WI38 (cell line): ENCODE measurements around the gene QRICH2.
"Not testable (repeated sequence)": the region's sequence is repeated elsewhere in the genome, so short reads cannot be mapped to it uniquely, and the experiment has no call there.

Experiments
- H3K4me3 ChIP-seq: 2 replicates; pipeline ENCODE4 v1.5.1; 2011; ENCODE audit warnings: low read depth, mild to moderate bottlenecking, control low read depth, low read length
- TF ChIP-seq, protein P1 (sequence below): IDR thresholded peaks from 2 replicates; pipeline ENCODE4 v1.5.1; 2012; ENCODE audit warnings: low read depth, mild to moderate bottlenecking, control low read depth, low read length

The QRICH2 gene

DNA sequence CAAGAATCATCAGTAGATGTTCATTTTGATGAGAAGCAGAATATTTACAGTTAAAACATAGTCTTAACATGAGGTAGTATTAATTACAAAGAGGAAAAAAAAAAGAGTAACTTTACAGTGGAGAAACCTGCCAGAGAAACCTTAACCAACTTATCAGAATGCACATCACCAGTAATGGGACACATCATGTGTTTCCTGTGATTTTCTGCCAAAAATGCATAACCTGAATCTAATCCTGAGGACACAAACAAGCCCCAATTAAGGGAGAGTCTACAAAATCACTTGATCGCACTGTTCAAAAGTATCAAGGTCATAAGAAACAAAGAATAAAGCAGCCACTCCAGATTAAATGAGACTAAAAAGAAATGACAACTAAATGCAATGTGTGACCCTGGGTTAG, 18.2 kb upstream of the QRICH2 start:
- TF ChIP-seq, protein P1, sequence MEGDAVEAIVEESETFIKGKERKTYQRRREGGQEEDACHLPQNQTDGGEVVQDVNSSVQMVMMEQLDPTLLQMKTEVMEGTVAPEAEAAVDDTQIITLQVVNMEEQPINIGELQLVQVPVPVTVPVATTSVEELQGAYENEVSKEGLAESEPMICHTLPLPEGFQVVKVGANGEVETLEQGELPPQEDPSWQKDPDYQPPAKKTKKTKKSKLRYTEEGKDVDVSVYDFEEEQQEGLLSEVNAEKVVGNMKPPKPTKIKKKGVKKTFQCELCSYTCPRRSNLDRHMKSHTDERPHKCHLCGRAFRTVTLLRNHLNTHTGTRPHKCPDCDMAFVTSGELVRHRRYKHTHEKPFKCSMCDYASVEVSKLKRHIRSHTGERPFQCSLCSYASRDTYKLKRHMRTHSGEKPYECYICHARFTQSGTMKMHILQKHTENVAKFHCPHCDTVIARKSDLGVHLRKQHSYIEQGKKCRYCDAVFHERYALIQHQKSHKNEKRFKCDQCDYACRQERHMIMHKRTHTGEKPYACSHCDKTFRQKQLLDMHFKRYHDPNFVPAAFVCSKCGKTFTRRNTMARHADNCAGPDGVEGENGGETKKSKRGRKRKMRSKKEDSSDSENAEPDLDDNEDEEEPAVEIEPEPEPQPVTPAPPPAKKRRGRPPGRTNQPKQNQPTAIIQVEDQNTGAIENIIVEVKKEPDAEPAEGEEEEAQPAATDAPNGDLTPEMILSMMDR: no peak
- no peak overlapping the region for H3K4me3 ChIP-seq

DNA sequence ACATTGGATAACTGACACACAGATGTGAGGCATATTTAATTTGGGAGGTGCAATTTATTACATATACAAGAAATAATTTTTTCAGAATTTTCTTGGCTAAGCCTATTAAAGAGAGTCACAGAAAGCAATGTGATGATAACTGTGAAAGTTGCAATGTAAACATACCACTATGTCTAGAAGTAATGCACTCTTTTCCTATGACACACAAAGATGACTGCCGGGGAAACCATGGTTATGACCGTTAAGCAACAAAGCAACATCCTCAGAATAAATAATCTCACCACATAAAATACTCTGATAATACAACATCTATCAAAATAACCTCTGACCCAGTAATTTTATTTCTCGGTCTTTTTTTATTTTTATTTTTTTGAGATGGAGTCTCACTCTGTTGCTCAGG, 10.5 kb upstream of the QRICH2 start:
- no peak overlapping the region for H3K4me3 ChIP-seq
- TF ChIP-seq, protein P1: no peak

- TF ChIP-seq, protein P1: no peak
- no peak overlapping the region for H3K4me3 ChIP-seq
Observed at GRCh38 chr17:76317535-76317934, 9.5 kb upstream of the QRICH2 start.

- no peak overlapping the region for H3K4me3 ChIP-seq
- TF ChIP-seq, protein P1: no peak
Observed at GRCh38 chr17:76314392-76315227, 6.5 kb upstream of the QRICH2 start.

DNA sequence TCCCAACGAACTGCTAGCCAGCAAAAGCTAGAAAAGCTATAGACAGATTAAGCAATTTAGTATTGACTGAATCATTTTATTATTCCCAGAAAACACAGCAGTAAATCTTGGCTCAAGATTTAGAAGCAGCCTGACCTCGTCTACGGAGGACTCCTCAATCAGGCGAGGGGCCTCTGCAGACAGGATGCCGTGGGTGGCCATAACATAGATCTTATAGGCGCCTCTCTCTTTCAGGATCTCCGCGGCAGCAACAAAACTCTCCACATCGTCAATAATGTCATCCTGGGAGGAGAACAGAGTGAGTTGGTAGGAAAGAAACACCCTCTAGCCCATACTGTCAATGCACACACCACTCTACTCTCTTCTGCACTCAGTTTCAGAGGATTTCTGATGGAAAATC, 4.7 kb upstream of the QRICH2 start:
- TF ChIP-seq, protein P1: no peak
- no peak overlapping the region for H3K4me3 ChIP-seq

GRCh38 chr17:76309461-76309860, 1.4 kb upstream of the QRICH2 start:
- no peak overlapping the region for H3K4me3 ChIP-seq
- TF ChIP-seq, protein P1: no peak

DNA sequence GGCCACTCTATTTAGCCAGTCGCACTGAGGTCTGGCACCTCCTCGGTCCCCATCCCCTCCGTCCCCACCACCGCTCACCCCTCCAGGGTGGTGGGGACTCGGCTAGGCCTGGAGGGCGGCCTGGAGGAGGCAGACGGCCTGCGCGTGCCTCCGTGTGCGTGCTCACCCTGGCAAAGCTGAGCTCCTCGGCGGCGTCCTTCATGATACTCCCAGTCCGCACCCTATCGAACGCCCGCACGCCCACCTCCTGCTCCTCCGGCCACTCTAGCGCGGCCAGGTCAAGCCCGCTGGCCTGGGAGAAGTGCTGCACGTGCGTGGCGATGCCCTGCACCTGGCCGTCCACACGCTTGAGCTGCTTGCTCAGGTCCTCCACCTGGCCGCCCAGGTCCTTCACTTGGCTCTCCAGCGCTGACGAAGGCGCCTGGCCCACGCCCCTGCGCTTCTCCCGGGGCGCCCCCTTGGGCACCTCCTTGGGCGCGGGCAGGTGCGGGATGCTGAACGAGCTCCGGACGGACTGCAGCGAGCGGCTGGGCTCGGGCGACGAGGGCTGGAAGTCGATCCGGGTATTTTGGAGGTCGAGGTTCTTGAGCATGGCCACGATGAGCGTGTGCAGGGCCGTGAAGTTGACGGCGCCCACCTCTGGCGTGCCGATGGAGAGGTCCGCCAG, 644 bp downstream of the QRICH2 start:
- TF ChIP-seq, protein P1: no peak

DNA sequence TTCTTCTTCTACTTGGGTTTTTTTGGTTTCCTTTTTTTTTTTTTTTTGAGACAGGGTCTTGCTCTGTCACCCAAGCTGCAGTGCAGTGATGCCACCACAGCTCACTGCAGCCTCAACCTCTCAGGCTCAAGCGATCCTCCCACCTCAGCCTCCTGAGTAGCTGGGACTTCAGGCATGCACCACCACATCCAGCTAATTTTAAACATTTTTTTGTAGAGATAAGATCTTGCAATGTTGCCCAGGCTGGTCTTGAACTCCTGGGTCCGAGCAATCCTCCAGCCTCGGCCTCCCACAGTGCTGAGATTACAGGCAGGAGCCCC, 3.0 kb downstream of the QRICH2 start:
- not testable (repeated sequence) for H3K4me3 ChIP-seq

More for the DNA sequence above, 644 bp downstream of the QRICH2 start:
- no peak overlapping the region for H3K4me3 ChIP-seq
